Daoy (cell line): ENCODE data around the gene HOXA3. TPM values are rescaled to one million over a fixed set of nuclear protein-coding genes. Genes with fewer than 3 reads are reported as not detected.

Experiments
- DNase-seq: peaks from one replicate; pipeline ENCODE4 v3.0.0-alpha.2; 2015; ENCODE audit warnings: low read depth
- total RNA-seq: library from RNA; depleted of rRNA; stranded (reverse); fragments of >200 nt; shearing (Covaris generic); gene quantifications from 2 replicates; pipeline ENCODE4 v1.2.3, GENCODE V29; 2014

The HOXA3 gene
- total RNA-seq, 1 experiment from 2014 or later: 12.4 TPM

DNA sequence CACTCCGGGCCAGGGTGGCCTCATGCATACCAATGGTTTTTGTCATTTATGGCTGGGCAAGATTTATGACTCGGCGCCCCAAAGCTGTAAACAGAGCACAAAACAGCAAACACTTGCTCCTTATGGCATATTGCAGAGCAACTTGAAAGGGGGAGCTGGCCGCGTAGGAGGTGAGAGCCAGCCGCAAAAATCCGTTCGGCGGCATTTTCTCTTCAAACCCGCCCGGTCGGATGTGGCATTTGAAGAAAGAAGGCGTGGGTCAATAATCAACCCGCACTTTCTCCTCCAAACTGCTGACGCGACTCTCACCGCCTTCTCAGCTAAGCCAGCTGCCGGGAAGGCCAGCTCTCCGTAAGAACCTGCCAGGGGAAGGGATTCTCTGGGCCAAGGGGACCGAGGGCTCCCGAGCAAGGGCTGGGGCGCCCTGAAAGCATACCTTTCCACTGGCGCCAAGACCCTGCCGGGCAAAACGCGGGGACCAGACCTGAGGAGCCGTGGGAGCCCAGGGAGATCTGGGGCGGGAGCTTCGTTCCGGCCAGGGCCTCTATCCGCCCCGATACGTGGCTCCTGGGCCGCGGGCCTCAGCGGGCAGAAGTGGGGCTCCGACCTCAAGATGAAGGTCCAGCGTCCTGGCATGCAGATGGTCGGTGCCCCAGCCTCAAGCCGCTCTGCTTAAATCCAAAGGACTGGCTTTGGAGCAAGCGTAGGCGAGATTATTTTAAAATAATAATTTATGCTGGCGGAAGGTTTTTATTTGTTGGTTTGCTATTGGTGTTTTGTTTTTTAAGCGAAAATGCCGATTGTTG lies 37.0 kb downstream of the HOXA3 start:
- peak; percentile 81 for DNase-seq

- DNase-seq: no peak
These were observed 37.5 kb downstream of the HOXA3 start for GRCh38 chr7:27114881-27115220.

- peak; percentile 92 for DNase-seq
These were observed 38.2 kb downstream of the HOXA3 start for GRCh38 chr7:27113991-27114769.

- peak; percentile 95 for DNase-seq
These were observed 39.1 kb downstream of the HOXA3 start for GRCh38 chr7:27112955-27113949.

DNA sequence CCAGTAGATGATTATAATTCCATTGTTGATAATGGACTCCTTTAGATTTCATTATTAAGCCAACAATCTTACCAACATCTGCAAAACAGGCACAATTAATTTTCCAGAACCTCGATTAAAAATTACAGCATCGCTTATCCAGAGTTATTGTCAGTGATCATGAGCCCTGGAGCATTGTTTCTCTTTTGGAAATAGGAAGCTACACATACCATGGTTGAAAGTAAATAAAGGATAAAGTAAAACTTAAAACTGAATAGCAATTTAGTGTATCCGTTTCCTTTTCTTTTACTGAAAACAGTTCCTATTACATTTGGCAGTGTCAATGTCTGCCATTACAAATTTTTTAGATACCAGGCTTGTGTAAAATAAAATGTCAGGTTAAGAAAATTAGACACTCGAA lies 40.0 kb downstream of the HOXA3 start:
- no peak for DNase-seq

GRCh38 chr7:27111751-27112277 lies 40.6 kb downstream of the HOXA3 start:
- DNase-seq: peak; percentile 39

DNA sequence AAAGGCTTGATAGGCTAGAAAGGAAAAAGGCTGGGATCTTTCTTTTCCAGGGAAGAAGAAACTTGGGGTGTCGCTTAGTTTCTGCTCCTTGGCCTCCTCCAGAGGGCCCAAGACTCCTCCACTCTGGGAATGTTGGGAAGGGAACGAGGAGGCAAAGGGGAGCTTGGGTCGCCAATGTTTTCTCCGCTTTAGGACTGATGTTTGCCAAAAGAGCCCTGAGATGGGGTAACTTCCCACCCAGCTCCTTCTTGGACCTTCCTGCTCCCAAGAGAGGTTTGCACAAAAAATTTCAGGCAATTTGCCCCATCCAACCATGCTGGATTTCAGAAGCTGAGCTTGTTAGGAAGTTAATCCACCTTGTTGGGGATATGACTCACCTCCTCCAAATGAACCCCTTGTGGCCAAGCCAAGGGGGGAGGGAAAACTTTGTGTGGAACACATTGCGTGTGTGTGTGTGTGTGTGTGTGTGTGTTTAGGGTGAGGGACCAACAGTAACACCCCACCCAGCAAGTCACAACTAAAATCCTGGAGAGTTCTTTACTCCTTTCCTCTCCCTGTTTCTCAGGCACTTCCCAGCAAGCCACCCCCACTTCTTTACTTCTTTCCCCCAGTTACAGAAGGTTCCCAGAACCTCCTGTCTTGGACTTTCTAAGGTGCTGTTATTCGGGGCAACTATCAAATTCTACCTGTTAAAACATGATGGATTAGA lies 41.2 kb downstream of the HOXA3 start:
- peak; percentile 94 for DNase-seq

GRCh38 chr7:27110186-27111031 lies 42.0 kb downstream of the HOXA3 start:
- DNase-seq: peak; percentile 95

DNA sequence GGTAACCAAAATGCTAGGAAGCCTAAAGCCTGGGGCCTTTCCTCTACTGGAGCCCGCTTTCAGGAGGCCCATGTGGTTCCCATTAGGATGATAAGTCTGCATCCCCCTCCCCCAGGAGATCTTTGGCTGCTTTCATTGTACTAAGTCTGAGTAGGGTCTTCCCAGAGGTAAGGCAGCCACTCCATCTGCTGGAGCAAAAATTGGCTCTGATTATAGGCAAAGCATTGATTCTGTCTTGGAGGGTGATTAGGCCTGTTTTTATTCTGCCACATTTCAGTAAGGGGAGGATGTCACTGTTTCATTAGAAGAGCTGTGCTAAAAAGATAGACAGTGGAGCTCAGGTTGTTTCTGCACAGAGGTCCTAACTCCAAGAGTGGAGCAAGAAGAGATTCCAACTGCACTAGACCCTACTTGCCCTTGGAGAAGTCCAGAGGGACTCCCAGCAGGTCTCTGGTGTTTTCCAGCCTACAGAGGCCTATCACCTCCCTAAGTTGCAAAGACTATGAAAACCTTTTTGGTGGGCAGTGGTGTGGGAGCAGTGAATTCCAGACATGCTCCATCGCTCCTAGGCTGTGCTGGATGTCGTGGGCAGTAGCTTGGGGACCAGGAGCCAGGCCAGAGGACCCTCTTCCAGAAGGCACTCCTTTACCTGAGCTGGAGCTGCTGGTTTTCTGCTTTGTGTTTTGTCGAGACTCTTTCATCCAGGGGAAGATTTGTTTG lies 42.8 kb downstream of the HOXA3 start:
- DNase-seq: no peak

DNA sequence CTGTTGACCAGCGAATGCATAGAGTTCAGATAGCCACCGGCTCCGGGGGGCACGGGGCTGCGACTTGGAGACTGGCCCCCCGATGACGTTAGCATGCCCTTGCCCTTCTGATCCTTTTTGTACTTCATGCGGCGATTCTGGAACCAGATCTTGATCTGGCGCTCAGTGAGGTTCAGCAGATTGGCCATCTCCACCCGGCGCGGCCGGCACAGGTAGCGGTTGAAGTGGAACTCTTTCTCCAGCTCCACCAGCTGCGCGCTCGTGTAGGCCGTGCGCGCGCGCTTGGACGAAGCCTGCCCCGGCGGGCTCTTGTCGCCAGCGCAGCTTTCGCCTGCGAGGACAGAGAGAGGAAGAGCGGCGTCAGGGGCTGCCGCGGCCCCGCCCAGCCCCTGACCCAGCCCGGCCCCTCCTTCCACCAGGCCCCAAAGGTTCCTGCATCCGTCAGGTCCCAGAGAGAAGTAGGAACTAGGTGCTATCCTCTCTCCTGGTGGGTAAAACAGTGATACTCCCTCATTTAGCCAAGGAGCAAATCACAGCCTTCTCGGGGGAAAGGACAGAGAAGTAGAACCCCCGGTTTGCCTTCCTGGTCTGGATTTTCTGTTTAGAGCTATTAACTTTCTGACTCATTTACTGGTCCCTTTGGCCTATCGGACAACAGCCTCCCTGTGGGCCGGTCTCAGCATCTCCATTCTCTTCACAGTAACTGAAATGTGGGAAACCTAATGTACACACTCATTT lies 43.8 kb downstream of the HOXA3 start:
- peak; percentile 94 for DNase-seq

DNA sequence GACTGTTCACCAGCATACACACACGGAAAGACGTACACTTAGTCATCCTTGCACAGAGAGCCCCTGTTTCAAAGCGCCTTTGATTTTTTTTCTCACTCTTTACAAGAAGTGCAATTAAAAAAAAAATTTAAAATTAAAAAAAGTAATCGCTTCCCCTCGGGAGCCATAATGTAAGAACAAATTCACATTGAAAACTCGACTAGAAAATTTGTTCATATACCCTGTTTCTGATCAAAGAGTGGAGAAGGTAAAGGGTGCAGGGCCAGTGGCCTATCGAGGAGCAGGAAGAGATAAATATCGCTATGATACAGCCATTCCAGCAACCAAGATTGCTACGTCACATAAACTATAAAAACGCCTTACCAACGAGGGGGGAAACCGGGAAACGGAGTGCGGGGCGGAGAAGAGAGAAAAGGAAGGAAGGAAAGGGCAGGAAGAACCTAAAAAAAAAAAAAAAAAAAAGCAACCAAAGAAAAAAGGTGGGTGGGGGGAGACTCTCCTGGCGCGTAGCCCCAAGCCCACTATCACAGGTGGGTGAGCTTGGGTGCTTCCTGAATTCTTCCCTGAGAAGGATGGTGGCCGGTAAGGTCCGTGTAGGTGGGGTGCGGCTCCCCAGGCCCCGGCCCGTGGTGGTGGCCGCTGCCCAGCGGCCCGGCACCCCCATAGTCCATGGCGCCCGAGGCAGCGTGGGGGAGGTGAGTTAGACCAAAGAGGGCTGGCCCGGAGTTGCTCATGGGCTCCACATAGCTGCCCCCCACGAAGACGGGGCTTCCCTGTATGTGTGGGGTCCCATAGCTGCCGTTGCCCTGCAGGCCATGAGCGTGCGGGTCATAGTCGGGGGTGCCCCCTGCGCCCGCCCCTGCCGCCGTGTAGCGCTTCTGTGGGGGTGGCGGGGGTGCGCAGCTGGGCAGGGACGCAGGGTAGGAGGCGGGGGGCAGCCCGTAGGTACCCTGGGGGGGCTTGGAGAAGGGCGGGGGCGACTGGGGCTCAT lies 44.7 kb downstream of the HOXA3 start:
- DNase-seq: peak; percentile 87

GRCh38 chr7:27106901-27107240 lies 45.5 kb downstream of the HOXA3 start:
- no peak for DNase-seq

DNA sequence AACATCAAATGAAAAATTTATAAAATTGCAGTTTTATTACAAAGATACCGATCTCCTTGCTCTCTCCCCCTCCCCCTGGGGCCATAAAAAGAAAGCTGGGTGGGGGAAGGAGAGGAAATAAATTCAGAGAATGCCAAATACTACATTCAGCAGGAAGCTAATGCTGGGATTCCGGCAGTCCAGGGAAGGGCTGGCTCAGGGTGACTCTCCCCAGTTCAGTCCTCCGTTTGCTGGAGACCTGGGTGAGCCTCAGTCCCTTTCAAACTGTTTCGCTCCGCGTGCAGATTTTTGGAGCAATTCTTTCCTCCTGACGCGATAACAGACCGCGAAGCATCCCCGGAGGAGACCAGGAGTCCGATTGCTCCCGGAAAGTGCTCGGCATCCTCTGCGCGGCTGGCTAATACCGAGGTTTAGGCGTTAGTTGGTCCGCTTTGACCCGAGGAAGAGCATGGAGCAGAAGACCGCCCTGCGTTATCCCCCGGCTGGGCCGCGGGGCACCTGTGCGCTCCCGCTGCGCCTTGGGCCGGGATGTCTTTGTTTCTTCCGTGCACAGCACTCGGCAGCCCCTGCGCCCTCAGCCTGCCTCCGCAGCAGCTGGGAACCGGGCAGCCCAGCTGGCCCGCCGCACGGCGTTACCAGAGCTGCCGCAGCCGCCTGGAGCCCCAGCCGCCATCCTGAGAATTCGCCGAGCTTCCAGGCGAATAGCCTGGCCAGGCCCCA lies 46.0 kb downstream of the HOXA3 start:
- peak; percentile 76 for DNase-seq

DNA sequence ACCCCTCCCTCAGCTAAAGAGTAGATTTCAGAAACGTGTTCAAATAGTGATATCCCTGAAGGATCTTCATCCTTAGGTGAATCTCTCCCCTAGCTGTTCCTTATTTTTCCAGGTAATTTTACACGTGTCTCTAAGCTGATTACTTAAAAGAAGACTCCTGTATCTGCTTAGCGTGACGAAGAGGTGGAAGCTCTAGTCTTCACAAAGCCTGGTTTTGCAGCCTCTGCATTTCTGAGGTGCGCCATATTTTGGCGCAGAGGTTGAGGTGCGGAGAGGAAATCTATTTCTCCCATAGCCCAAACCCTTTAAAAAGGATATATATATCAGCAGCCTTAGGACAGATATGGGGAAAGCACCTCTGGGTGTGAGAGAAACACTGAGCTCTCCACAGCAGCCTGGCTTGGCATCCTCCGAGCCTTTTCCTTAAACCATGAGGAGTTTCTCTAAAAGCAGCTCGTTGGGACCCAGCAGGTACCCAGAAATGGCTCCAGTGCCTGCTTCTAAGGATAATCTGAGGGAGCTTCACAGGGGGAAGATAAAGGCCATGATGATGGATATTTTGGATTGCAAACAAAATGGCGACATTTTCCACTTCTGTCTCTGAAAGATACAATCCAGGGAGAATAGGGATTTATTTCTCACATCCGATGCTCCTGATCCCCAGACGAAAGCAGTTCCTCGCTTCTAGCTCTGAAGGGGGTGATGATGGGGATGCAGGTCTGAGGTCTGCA lies 46.9 kb downstream of the HOXA3 start:
- DNase-seq: no peak

GRCh38 chr7:27104341-27105058 lies 47.9 kb downstream of the HOXA3 start:
- DNase-seq: peak; percentile 36
